KOPT-K1 (cell line): ENCODE results near the gene DNAJA3.
"Not testable (repeated sequence)": the region's sequence is repeated elsewhere in the genome, so short reads cannot be mapped to it uniquely, and the experiment has no call there.

ENCODE experiments used
- H3K27ac ChIP-seq: fragments of 200-600 bp; sonication (generic); 2 replicates; pipeline ENCODE4 v1.5.1; 2016; ENCODE audit warnings: antibody characterized with exemption, mild to moderate bottlenecking, low read depth, low read length; ENCODE audit not compliant: poor library complexity, severe bottlenecking
- H3K36me3 ChIP-seq: fragments of 200-600 bp; sonication (generic); 2 replicates; pipeline ENCODE4 v1.5.1; 2017; ENCODE audit warnings: antibody characterized with exemption, mild to moderate bottlenecking, low read length, moderate library complexity; ENCODE audit not compliant: insufficient read depth
- H3K9me3 ChIP-seq: fragments of 200-600 bp; sonication (generic); 2 replicates; pipeline ENCODE4 v1.5.1; 2017; ENCODE audit warnings: antibody characterized with exemption, low read length, mild to moderate bottlenecking; ENCODE audit not compliant: insufficient read depth, poor library complexity, severe bottlenecking

Gene DNAJA3

DNA sequence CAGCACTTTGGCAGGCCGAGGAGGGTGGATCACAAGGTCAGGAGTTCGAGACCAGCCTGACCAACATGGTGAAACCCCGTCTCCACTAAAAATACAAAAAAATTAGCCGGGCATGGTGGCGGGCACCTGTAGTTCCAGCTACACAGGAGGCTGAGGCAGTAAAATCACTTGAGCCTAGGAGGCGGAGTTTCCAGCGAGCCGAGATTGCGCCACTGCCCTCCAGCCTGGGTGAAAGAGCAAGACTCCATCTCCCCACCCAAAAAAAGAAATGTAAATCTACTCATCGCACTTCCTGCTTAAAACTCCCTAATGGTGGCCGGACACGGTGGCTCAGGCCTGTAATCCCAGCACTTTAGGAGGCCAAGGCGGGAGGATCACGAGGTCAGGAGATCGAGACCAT is 31.8 kb upstream of the DNAJA3 start:
- H3K9me3 ChIP-seq, H3K27ac ChIP-seq: not testable (repeated sequence)
- H3K36me3 ChIP-seq, result peaks cover 89% of the 10 kb centered on the region

DNA sequence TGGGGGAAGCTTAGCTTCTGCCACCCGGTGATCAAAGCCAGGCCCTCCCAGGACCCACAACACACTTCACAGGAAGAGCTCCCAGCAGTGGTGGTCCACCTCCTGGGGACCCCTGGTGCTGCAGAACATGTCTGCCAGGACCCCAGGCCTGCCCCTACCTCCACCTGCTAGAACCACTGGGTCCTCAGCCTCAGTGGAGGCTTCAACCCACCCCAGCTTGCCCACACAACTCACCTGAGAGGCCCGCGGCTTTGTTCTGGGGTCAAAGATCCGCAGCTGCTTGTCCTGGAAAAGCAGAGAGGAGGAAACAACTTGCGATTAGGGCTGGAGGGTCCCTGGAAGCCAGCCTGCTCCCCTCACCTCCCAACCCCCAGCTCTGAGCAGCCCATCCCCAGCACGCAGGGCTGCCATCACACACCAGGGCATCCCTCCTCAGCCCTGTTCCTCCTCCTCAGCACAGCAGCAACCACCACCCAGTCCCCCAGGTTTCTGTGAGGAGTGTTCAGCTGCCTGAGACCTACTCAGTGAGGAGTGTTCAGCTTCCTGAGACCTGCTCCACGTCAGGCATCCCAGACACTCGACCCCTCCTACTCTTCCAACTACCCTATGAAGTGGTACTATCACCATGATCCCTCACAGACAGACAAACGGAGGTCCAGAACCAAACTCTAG is 30.5 kb upstream of the DNAJA3 start:
- peaks cover 89% of the 10 kb centered on the region for H3K36me3 ChIP-seq

DNA sequence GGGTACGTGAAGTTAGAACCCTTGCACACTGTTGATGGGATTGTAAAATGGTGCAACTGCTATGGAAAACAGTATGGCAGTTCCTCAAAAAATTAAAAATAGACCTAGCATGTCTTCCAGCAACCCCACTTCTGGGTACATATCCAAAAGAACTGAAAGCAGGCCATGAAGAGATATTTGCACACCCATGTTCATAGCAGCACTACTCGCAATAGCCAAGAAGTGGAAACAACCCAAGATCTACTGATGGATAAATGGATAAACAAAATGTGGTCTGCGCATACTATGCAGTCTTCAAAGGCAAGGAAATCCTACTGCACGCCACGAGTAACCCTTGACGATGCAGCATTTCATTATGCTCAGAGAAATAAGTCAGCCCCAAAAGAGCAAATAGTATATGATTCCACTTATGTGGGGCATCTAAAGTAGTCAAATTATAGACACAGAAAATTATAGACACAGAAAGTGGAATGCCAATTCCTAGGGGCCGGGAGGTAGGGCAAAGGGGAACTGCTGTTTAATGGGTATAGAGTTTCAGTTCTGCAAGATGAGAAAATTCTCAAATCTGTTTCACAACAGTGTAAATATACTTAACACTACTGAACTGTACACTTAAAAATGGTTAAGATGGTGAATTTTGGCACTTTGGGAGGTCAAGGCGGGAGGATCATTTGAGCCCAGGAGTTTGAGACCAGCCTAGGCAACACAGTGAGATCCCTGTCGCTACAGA is 26.5 kb upstream of the DNAJA3 start:
- H3K9me3 ChIP-seq, result no peaks in the 10 kb centered on the region
- H3K36me3 ChIP-seq, result peaks cover 89% of the 10 kb centered on the region
- H3K27ac ChIP-seq, result no peak overlapping the region

More for the DNA sequence above, 30.5 kb upstream of the DNAJA3 start:
- H3K27ac ChIP-seq, result no peak overlapping the region
- H3K9me3 ChIP-seq, result no peaks in the 10 kb centered on the region

DNA sequence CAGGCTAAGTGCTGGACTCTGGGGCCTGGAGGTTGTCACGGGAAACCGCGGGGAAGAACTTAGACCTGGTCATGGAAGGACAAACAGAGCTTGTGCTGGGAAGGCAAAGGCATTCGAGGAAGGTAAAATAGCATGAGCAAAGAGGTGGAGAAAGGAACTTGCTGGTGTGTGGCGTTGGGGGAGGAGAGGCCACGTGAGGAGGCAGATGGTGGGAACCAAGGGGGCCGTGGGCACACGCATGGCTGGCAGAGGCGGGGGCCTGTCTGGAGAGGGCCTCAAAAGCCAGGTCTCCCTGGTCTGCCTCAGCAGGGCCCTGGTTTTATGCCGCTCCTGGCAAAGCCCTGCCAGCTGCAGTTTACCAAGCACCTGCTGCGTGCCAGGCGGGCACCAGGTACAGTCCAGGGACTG is 24.6 kb upstream of the DNAJA3 start:
- H3K36me3 ChIP-seq, result peaks cover 89% of the 10 kb centered on the region
- H3K9me3 ChIP-seq, result no peaks in the 10 kb centered on the region
- no peak overlapping the region for H3K27ac ChIP-seq

DNA sequence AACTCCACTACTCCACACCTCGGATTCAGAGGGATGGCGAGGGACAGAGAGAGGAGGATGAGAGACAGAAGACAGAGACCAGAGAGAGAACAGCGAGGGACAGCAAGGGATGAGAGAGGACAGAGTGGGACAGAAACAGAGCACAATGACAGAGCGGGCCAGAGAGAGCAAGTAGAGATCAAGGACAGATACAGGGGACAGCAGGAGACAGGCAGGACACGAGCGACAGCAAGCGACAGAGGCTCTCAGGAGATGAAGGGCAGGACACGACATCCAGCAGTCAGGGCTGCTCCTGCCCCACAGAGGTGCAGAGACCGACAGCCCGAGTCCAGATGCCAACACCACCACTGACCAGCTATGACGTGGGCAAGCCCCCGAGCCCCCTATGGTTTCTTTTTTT is 24.2 kb upstream of the DNAJA3 start:
- peaks cover 89% of the 10 kb centered on the region for H3K36me3 ChIP-seq
- no peaks in the 10 kb centered on the region for H3K9me3 ChIP-seq
- H3K27ac ChIP-seq, result no peak overlapping the region

DNA sequence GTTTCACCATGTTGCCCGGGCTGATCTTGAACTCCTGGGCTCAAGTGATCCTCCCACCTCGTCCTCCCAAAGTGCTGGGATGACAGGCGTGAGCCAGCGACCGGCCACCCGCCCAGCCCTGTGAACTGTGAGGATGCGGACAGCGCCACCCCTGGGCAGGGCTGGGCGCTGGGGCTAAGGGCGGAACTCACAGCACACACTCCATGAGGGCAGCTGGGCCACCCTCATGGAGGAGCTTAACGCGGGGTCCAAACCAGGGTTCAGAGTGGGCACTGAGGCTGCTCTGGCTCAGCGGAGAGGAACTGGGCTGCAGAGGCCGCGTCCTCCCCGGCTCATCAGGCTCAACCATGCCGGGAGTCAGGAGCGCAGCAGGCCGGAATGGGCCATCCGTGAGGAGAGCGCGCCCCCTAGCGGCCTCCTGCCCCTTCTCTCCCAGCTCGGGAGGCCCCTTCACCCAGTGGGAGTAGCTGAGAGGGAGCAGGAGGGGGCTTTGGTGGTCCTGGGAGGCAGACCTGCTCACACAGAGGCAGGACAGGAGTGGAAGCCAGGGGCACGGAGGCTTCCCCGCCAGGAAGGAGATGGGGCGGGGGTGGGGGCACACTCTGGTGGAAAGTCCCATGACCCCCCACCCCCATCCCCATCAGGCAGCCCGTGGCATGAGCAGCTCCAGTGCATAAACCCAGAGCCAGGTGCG is 23.1 kb upstream of the DNAJA3 start:
- no peaks in the 10 kb centered on the region for H3K9me3 ChIP-seq
- H3K36me3 ChIP-seq, result peaks cover 89% of the 10 kb centered on the region
- H3K27ac ChIP-seq, result no peak overlapping the region

DNA sequence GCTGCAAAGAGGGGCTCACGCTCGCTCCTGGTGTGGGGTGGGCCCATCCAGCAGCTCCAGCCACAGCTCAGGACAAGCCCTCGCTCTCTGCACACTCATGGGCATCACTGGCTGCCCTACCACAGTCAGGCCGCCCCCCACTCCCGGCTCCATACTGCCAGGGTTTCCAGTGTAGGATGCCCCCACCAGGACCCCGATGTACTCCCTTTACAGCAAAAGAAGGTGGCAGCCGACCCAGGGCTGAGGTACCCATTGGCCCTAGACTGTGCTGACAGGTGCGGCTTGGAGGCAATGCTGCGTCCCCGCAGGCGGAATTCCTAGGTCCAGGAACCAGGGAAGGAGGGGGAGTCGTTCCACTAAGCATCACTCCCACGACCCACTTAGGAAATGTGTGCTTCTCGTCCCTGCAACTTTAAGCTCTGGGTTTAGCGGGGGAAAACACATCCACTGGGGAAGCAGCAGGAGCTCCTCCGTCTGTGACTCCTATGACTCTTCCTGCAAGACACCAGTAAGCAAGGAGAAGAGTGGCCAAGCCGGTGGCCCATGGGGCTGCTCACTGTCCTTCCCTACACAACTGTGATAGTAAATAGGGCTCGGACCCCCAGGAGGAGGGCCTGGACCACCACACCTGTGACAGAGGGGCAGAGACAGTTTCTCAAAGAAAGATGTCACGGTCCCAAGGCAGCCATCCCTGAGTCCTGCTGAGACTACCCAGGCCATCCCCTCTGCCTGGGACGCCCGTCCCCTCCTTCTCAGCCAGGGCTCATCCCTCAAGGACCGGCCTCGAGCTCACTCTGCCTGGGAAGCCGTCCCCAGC is 22.3 kb upstream of the DNAJA3 start:
- Histone ChIP-seq H3K27ac (no peak overlapping the region), H3K9me3 (no peaks in the 10 kb centered on the region), H3K36me3 (peaks cover 89% of the 10 kb centered on the region)

DNA sequence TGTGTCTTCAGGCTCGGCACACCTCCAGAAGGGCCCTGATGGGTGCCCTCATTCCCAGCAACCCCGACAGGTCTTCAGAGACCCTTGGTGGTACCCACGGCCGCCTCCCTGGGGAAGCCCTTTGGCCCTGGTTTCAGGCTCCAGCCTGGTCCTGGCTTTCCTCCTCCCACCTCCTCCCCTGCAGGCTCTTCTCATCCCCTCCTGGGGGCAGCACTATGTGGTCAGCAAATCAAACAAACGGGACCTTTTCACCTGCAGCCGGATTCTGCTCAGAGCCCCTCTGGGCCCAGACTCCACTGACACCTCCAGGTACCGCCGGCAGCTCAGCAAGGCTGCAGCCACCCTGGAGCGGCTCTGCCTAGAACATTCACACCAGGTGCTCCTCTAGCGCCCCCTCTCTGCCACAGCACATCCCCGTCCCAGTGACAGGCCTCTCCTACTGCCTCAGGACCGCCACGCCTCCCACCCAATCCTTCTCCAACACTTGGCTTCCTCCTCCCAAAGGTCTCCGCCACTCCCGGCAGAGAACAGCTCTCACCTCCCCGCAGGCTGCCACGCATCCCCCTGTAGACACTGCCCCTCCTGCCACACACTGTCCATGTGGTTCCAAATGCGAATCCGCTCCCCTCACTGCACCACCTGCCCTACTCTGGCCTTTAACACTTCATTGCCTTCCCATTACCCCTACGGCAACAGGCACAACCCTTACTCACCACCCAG is 21.3 kb upstream of the DNAJA3 start:
- Histone ChIP-seq H3K27ac (no peak overlapping the region), H3K36me3 (peaks cover 92% of the 10 kb centered on the region)

DNA sequence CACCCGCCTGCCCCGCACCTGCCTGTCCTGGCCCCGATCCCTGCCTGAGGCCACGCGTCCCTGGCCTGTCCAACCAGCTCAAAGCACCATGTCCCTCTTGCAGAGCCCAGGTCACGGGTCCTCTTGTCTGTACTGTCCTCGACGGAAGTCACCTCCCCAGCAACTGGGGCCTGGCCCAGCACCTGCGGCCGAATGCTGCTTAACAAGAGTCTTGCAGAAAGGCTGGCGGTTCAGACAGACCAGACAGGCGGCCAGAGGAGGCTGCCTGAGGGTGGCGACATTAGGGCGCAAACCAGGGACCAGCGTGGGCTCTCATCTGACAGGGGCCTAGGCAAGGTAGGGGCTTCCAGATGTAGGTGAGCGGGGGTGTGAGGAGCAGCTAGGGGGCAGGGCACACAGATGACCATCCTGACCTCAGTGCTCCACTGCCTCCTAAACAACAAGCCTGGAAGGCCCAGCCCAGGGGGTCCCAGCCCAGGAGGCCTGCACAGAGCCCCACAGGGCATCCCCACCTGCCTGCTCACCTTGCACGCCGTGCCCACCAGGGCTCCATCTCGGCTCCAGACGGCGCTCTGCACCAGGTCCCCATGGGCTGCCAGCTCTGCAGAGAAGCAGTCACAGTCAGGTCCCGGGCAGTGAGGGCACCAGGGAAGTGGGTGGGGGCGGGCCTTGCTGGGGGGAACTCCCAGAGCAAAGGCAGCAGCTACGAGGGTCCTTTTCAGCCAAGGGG is 20.5 kb upstream of the DNAJA3 start:
- Histone ChIP-seq H3K36me3 (peaks cover 92% of the 10 kb centered on the region), H3K9me3 (no peaks in the 10 kb centered on the region), H3K27ac (no peak overlapping the region)

More for the DNA sequence above, 21.3 kb upstream of the DNAJA3 start:
- H3K9me3 ChIP-seq, result no peaks in the 10 kb centered on the region

DNA sequence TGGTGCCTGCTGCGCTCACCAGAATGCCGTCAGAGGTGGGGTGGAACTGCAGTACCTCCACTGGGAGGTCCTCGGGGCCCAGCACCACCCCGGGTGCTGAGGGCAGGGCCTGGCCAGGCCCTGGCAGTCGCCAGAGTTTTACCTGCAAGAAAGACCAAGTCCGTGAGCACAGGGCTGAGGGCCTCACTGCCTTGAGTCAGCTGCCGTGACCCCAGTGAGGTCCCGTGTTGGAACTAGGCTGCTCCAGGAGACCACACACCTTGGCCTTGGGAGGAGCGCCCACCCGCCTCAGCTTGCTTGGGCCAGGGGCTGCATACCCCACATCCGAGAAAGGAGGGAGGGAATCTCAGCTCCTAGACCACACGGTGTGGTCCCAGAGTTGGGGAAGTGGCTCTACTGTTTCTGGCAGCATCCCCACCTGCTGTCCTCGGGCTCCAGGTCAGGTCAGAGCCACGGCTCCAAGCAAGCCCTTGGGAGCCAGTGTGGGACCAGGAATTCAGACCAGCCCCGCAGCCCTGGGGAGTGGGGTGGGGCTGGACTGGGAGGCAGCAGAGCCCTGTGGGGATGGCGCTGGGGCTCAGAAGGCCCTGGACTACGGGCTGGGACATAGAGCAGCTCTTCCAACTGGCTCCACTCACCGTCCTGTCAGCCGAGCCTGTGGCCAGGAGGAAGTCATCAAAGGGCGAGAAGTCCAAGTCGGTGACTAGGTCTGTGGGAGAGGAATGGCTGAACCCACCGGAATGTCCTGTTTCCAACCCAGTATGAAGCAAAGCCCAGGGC is 17.9 kb upstream of the DNAJA3 start:
- peaks cover 96% of the 10 kb centered on the region for H3K36me3 ChIP-seq
- no peak overlapping the region for H3K27ac ChIP-seq

DNA sequence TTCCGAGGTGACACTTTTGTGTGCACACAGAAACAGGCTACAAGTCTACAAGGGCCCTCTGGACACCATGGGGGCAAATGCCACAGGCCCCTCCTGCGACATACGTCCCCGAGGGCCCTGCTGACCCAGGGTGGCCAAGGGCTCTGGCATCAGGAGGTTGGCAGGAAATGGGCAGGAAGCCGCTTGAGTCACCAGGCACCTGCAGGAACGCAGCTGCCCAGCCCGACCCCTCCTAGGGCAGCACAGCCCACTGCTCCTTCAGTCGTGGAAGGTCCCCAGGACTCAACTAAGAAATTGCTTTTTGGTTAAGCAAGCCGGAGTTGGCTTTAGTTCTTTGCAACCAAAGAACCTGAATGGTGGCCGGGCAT is 17.4 kb upstream of the DNAJA3 start:
- Histone ChIP-seq H3K9me3 (no peaks in the 10 kb centered on the region), H3K27ac (no peak overlapping the region), H3K36me3 (peaks cover 96% of the 10 kb centered on the region)

More for the DNA sequence above, 17.9 kb upstream of the DNAJA3 start:
- H3K9me3 ChIP-seq, result no peaks in the 10 kb centered on the region

DNA sequence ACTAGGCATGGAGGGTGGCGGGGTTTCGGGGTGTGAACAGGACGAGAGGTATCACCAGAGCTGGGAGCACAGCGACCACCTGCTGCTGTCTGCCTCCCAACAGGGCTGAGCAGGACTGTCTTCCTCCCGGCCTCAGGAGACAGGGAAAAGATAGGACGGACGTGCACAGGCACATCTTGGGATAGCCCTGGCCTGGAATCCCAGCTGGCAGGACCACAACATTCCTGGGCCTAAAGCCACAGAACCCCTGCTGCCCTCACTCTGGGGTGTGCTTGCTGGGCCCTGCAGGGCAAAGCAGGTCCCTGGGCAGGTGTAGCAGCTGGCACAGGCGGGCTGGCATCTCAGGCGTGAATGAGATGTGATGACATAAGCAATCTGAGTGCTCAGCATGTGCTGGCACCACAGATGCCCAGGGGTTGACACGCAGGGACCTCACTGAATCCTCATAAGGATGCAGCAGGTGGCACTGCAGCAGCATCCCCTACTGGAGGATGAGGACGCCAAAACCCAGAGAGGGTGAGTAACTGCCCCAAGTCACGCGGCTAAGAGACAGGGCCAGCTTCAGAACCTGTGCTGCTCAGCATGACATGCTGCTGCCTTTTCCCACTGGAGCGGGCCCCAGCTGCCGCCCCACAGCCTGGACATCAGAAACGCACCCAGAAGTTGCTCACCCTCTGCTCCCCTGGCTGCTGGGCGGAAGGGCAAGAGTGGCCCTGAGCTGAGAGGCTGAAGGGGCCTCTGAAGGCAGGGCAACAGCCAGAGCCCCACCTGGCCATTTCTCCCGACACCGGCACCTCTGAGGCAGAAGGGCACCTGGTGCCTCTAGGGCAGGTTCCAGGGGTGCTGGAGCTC is 16.4 kb upstream of the DNAJA3 start:
- H3K36me3 ChIP-seq, result peaks cover 87% of the 10 kb centered on the region
- no peak overlapping the region for H3K27ac ChIP-seq
- H3K9me3 ChIP-seq, result no peaks in the 10 kb centered on the region
